Measurements from ENCODE around the gene APH1A. TPM values are rescaled to one million over a fixed set of nuclear protein-coding genes. Genes with fewer than 3 reads are reported as not detected.

The APH1A gene
- total and polyA plus RNA-seq, 8 donors: 25.8 to 120 (median 85.6) TPM

GRCh38 chr1:150262388-150263320 is 6.2 kb downstream of the APH1A start:
- Histone ChIP-seq H3K27me3 (peaks cover 0 to 12% (median 0%) of the 10 kb centered on the region in 3 donors), H3K4me3 (no peak overlapping the region), H3K27ac (peak overlapping the region in 4 of 5 donors; percentile 1 to 70 (median 56)), H3K9me3 (no peaks in the 10 kb centered on the region), H3K4me1 (peaks cover 16 to 55% (median 44%) of the 10 kb centered on the region in 4 donors), H3K36me3 (peaks cover 22 to 37% (median 35%) of the 10 kb centered on the region in 4 donors)
- WGBS, 5 donors: 70 to 79% (median 74%) methylated on average over 6 of the region's 6 CpGs
- intact Hi-C loops (cut with DNase I; ENCODE audit: low total_unique reads): no loop called here
- TF ChIP-seq POLR2AphosphoS5 (IDR thresholded peaks at IDR 0.05): no peak
- no peak for TF ChIP-seq EP300 (IDR thresholded peaks at IDR 0.05)
- TF ChIP-seq CTCF (IDR thresholded peaks at IDR 0.05): peak in 1 of 7 experiments; percentile 5
- no peak for DNase-seq

GRCh38 chr1:150261367-150261766 is 7.4 kb downstream of the APH1A start:
- H3K27me3 ChIP-seq: peaks cover 0 to 23% (median 0%) of the 10 kb centered on the region in 3 donors
- intact Hi-C loops (cut with DNase I; ENCODE audit: low total_unique reads): no loop called here
- H3K9me3 ChIP-seq: no peaks in the 10 kb centered on the region
- no peak overlapping the region for H3K4me3 ChIP-seq
- H3K4me1 ChIP-seq: peaks cover 13 to 55% (median 44%) of the 10 kb centered on the region in 4 donors
- H3K27ac ChIP-seq: no peak overlapping the region
- H3K36me3 ChIP-seq: peaks cover 19 to 26% (median 25%) of the 10 kb centered on the region in 4 donors
- WGBS, 5 donors: 78 to 89% (median 85%) methylated on average over 6 of the region's 6 CpGs
- DNase-seq: no peak
- TF ChIP-seq POLR2A (IDR thresholded peaks at IDR 0.05): no peak
- no peak for TF ChIP-seq EP300 (IDR thresholded peaks at IDR 0.05)
- no peak for TF ChIP-seq POLR2AphosphoS5 (IDR thresholded peaks at IDR 0.05)
- no peak for TF ChIP-seq CTCF (IDR thresholded peaks at IDR 0.05)

GRCh38 chr1:150259758-150260669 is 8.8 kb downstream of the APH1A start:
- TF ChIP-seq POLR2A (IDR thresholded peaks at IDR 0.05): no peak
- TF ChIP-seq CTCF (IDR thresholded peaks at IDR 0.05): no peak
- TF ChIP-seq POLR2AphosphoS5 (IDR thresholded peaks at IDR 0.05): peak in 2 of 3 donors; percentile 17 to 35
- TF ChIP-seq EP300 (IDR thresholded peaks at IDR 0.05): no peak
- Histone ChIP-seq H3K4me3 (peak overlapping the region in 2 of 4 donors; percentile 3 to 16), H3K27me3 (peaks cover 0 to 23% (median 0%) of the 10 kb centered on the region in 3 donors), H3K4me1 (peaks cover 22 to 68% (median 53%) of the 10 kb centered on the region in 4 donors), H3K36me3 (peaks cover 7 to 12% (median 11%) of the 10 kb centered on the region in 4 donors), H3K27ac (peak overlapping the region; percentile 39 to 77 (median 68)), H3K9me3 (no peaks in the 10 kb centered on the region)
- 10 to 21% (median 12%) methylated on average over 11 of the region's 11 CpGs for WGBS, 5 donors
- DNase-seq: peak; percentile 78 to 83
- intact Hi-C loops (cut with DNase I; ENCODE audit: low total_unique reads): no loop called here

- Histone ChIP-seq H3K27ac (peak overlapping the region in 3 of 5 donors; percentile 68 to 77 (median 71)), H3K36me3 (peaks cover 0 to 4% (median 3%) of the 10 kb centered on the region in 4 donors), H3K4me1 (peaks cover 22 to 68% (median 53%) of the 10 kb centered on the region in 4 donors), H3K27me3 (peaks cover 0 to 23% (median 0%) of the 10 kb centered on the region in 3 donors), H3K4me3 (no peak overlapping the region), H3K9me3 (no peaks in the 10 kb centered on the region)
- DNase-seq: peak in 1 of 2 donors; percentile 70
- WGBS, 5 donors: 29 to 44% (median 36%) methylated on average over 4 of the region's 4 CpGs
- intact Hi-C loops (cut with DNase I; ENCODE audit: low total_unique reads): no loop called here
- TF ChIP-seq POLR2AphosphoS5 (IDR thresholded peaks at IDR 0.05) (no peak), CTCF (IDR thresholded peaks at IDR 0.05) (no peak)
Measured at GRCh38 chr1:150259217-150259616, 9.6 kb downstream of the APH1A start.
